Suprapubic skin (tissue), 4 donors: Measurements from ENCODE around the gene UBL3.

Experiments
- CTCF ChIP-seq, 2 donors: fragments of 200-600 bp in 1 of 2; fragments of 450-650 bp in 1 of 2; sonication (generic) in 1 of 2; IDR thresholded peaks; one replicate each; pipeline ENCODE4 v1.5.1; 2016 to 2019; ENCODE audit warnings: antibody characterized with exemption in 2 of 2, mild to moderate bottlenecking in 1 of 2, moderate library complexity in 1 of 2
- EP300 ChIP-seq: sonication (generic); formaldehyde crosslinking; IDR thresholded peaks from one replicate; pipeline ENCODE4 v1.6.1; 2017; ENCODE audit warnings: antibody characterized with exemption
- POLR2A ChIP-seq, 2 donors: fragments of 450-650 bp; IDR thresholded peaks; one replicate each; pipeline ENCODE4 v1.6.1; 2017; ENCODE audit warnings: antibody characterized with exemption in 2 of 2, mild to moderate bottlenecking in 2 of 2, moderate library complexity in 2 of 2
- POLR2AphosphoS5 ChIP-seq, 3 donors: sonication (generic); formaldehyde crosslinking; IDR thresholded peaks; one replicate each; pipeline ENCODE4 v1.6.1; 2017; ENCODE audit warnings: antibody characterized with exemption in 3 of 3

GRCh38 chr13:29721766-29722165, 128.7 kb downstream of the UBL3 start:
- no peak for TF ChIP-seq POLR2A (IDR thresholded peaks at IDR 0.05)
- no peak for TF ChIP-seq POLR2AphosphoS5 (IDR thresholded peaks at IDR 0.05)
- TF ChIP-seq CTCF (IDR thresholded peaks at IDR 0.05): no peak
- no peak for TF ChIP-seq EP300
